IPS DF 6.9 (cell line): ENCODE data around the gene KCND3.

Experiments used
- DNase-seq: peaks from one replicate; pipeline ENCODE4 v3.0.0-alpha.2; 2013; ENCODE audit warnings: low read depth, low spot score
- H3K27ac ChIP-seq: one replicate; pipeline ENCODE4 v1.5.1; 2013; ENCODE audit warnings: low read length, control low read depth
- H3K27me3 ChIP-seq: 2 replicates; pipeline ENCODE4 v1.6.1; 2013; ENCODE audit warnings: mild to moderate bottlenecking, low read length; ENCODE audit not compliant: control insufficient read depth, insufficient read depth
- H3K36me3 ChIP-seq: 2 replicates; pipeline ENCODE4 v1.6.1; 2013; ENCODE audit warnings: low read length; ENCODE audit not compliant: control insufficient read depth, insufficient read depth
- H3K4me1 ChIP-seq: 2 replicates; pipeline ENCODE4 v1.6.1; 2013; ENCODE audit warnings: low read length; ENCODE audit not compliant: control insufficient read depth, insufficient read depth
- H3K4me3 ChIP-seq: 2 replicates; pipeline ENCODE4 v1.5.1; 2013; ENCODE audit warnings: mild to moderate bottlenecking, low read length
- H3K9me3 ChIP-seq: 2 replicates; pipeline ENCODE4 v1.6.1; 2013; ENCODE audit warnings: low read length, inconsistent platforms; ENCODE audit not compliant: control insufficient read depth, insufficient read depth
- WGBS: extraction: QIAGEN DNeasy Blood & Tissue Kit; methylation state at CpG from one replicate; pipeline ENCODE4 v1.1.7; 2013; ENCODE audit warnings: mixed read lengths, missing lambda C conversion rate; ENCODE audit not compliant: insufficient read length, insufficient coverage; 5-methylcytosine and 5-hydroxymethylcytosine counted together

KCND3 gene

GRCh38 chr1:111775966-111776365 lies 213.5 kb downstream of the KCND3 start:
- no peak overlapping the region for H3K4me3 ChIP-seq
- H3K9me3 ChIP-seq: no peaks in the 10 kb centered on the region
- peaks cover 2% of the 10 kb centered on the region; the same call in 1 of the 2 replicates for H3K4me1 ChIP-seq
- no peaks in the 10 kb centered on the region for H3K27me3 ChIP-seq
- no peak for DNase-seq
- H3K27ac ChIP-seq: no peak overlapping the region
- WGBS: no CpG with 5 or more reads among the region's 9 CpGs
- no peaks in the 10 kb centered on the region for H3K36me3 ChIP-seq

GRCh38 chr1:111770916-111771315 lies 218.6 kb downstream of the KCND3 start:
- Histone ChIP-seq H3K9me3 (no peaks in the 10 kb centered on the region), H3K27ac (no peak overlapping the region), H3K36me3 (peaks cover 9% of the 10 kb centered on the region), H3K27me3 (no peaks in the 10 kb centered on the region), H3K4me1 (no peaks in the 10 kb centered on the region), H3K4me3 (no peak overlapping the region)
- WGBS: no CpG with 5 or more reads among the region's 4 CpGs
- DNase-seq: no peak

GRCh38 chr1:111769517-111770146 lies 219.8 kb downstream of the KCND3 start:
- Histone ChIP-seq H3K4me1 (no peaks in the 10 kb centered on the region), H3K27me3 (no peaks in the 10 kb centered on the region), H3K36me3 (peaks cover 10% of the 10 kb centered on the region), H3K4me3 (no peak overlapping the region), H3K27ac (no peak overlapping the region), H3K9me3 (no peaks in the 10 kb centered on the region)
- no CpG with 5 or more reads among the region's 6 CpGs for WGBS
- DNase-seq: no peak

- no peaks in the 10 kb centered on the region for H3K27me3 ChIP-seq
- no peak overlapping the region for H3K27ac ChIP-seq
- no peak overlapping the region for H3K4me3 ChIP-seq
- H3K36me3 ChIP-seq: peaks cover 10% of the 10 kb centered on the region
- H3K4me1 ChIP-seq: no peaks in the 10 kb centered on the region
- DNase-seq: no peak
- no peaks in the 10 kb centered on the region for H3K9me3 ChIP-seq
These were observed 220.8 kb downstream of the KCND3 start for GRCh38 chr1:111768625-111769024.

GRCh38 chr1:111768023-111768422 lies 221.4 kb downstream of the KCND3 start:
- DNase-seq: no peak
- Histone ChIP-seq H3K36me3 (peaks cover 12% of the 10 kb centered on the region), H3K27me3 (no peaks in the 10 kb centered on the region), H3K27ac (no peak overlapping the region), H3K4me3 (no peak overlapping the region), H3K4me1 (no peaks in the 10 kb centered on the region), H3K9me3 (no peaks in the 10 kb centered on the region)

GRCh38 chr1:111762332-111762731 lies 227.1 kb downstream of the KCND3 start:
- Histone ChIP-seq H3K4me3 (no peak overlapping the region), H3K9me3 (no peaks in the 10 kb centered on the region), H3K27me3 (no peaks in the 10 kb centered on the region), H3K27ac (no peak overlapping the region), H3K36me3 (peaks cover 14% of the 10 kb centered on the region), H3K4me1 (no peaks in the 10 kb centered on the region)
- no peak for DNase-seq
- WGBS: no CpG with 5 or more reads among the region's 2 CpGs

GRCh38 chr1:111761717-111762116 lies 227.8 kb downstream of the KCND3 start:
- H3K27ac ChIP-seq: no peak overlapping the region
- no peaks in the 10 kb centered on the region for H3K9me3 ChIP-seq
- H3K4me1 ChIP-seq: 0 out of 2 replicates have a peak, but pooled peaks cover 1% of the 10 kb centered on the region
- no peak for DNase-seq
- peaks cover 14% of the 10 kb centered on the region for H3K36me3 ChIP-seq
- no peak overlapping the region for H3K4me3 ChIP-seq
- no peaks in the 10 kb centered on the region for H3K27me3 ChIP-seq
- WGBS: 100% methylated on average over 1 of the region's 2 CpGs

- Histone ChIP-seq H3K4me3 (no peak overlapping the region), H3K27ac (no peak overlapping the region), H3K4me1 (0 out of 2 replicates have a peak, but pooled peaks cover 1% of the 10 kb centered on the region), H3K9me3 (no peaks in the 10 kb centered on the region), H3K27me3 (no peaks in the 10 kb centered on the region), H3K36me3 (peaks cover 4% of the 10 kb centered on the region; the same call in 1 of the 2 replicates)
- WGBS: no CpG with 5 or more reads among the region's 2 CpGs
- no peak for DNase-seq
These were observed 231.1 kb downstream of the KCND3 start for GRCh38 chr1:111758373-111758772.

GRCh38 chr1:111756124-111756513 lies 233.3 kb downstream of the KCND3 start:
- Histone ChIP-seq H3K27me3 (no peaks in the 10 kb centered on the region), H3K9me3 (no peaks in the 10 kb centered on the region), H3K4me1 (0 out of 2 replicates have a peak, but pooled peaks cover 1% of the 10 kb centered on the region), H3K36me3 (no peaks in the 10 kb centered on the region; the same call in 1 of the 2 replicates), H3K27ac (no peak overlapping the region), H3K4me3 (peak overlapping the region; percentile 96)
- DNase-seq: no peak
- WGBS: no CpG with 5 or more reads among the region's 35 CpGs

- Histone ChIP-seq H3K9me3 (no peaks in the 10 kb centered on the region), H3K4me1 (0 out of 2 replicates have a peak, but pooled peaks cover 1% of the 10 kb centered on the region), H3K27me3 (no peaks in the 10 kb centered on the region), H3K27ac (no peak within 1 kb of the TSS), H3K36me3 (no peaks in the 10 kb centered on the region; the same call in 1 of the 2 replicates), H3K4me3 (peak within 1 kb of the TSS; percentile 96)
- WGBS: no CpG with 5 or more reads among the region's 67 CpGs
- DNase-seq: no peak
These were observed 233.9 kb downstream of the KCND3 start, which contains the start of gene DDX20 for GRCh38 chr1:111755331-111756123. Gene DDX20 (plus strand): TSS chr1:111755901. CDS start chr1:111755925, 24 bp downstream.
